HepG2 (cell line): Measurements from ENCODE around the gene RTBDN. TPM values are rescaled to one million over a fixed set of nuclear protein-coding genes. Genes with fewer than 3 reads are reported as not detected.

Source experiments
- ATAC-seq: fragments of 200-7000 bp; cut with Tn5 transposase; 3 replicates; pipeline ENCODE4 v1.9.1; 2020; ENCODE audit warnings: mild to moderate bottlenecking, moderate library complexity
- BruUV-seq: library from RNA; stranded (reverse); fragments of 400-500 nt; replicated peaks from 2 replicates; lab custom pipeline; 2021; lab: Mats Ljungman, UMichigan
- CTCF ChIA-PET: fragments of 300-600 bp; formaldehyde crosslinking; extraction: SDS; loops from one replicate; lab custom pipeline; 2021; ENCODE audit warnings: low total read pairs, inconsistent platforms, low intra/inter-chr PET ratio; lab: Yijun Ruan, JAX
- POLR2A ChIA-PET: fragments of 350-600 bp; sonication (Branson Sonifier 250); formaldehyde crosslinking; loops from one replicate; lab custom pipeline; 2020; ENCODE audit warnings: antibody characterized with exemption, inconsistent platforms; lab: Yijun Ruan, JAX
- DNase-seq: peaks from one replicate; pipeline ENCODE4 v3.0.0-alpha.2; 2015; ENCODE audit warnings: low spot score
- FAIRE-seq: peaks from 3 replicates; lab custom pipeline; 2011; peaks lifted over from hg19 to GRCh38; lab: Jason Lieb, UNC
- H2AFZ ChIP-seq: one replicate; pipeline ENCODE4 v1.6.1; 2011; ENCODE audit warnings: low read length, inconsistent platforms
- H3K27ac ChIP-seq: fragments of 300-600 bp; 3 replicates; pipeline ENCODE4 v1.8.0; 2011; ENCODE audit warnings: mixed run types, mild to moderate bottlenecking, mixed read lengths, low read length, inconsistent platforms; ENCODE audit not compliant: insufficient read depth; ENCODE audit errors: extremely low read length
- H3K27me3 ChIP-seq, 2 experiments: fragments of 200-600 bp in 1 of 2; 2 replicates in 1 of 2; 3 replicates in 1 of 2; pipeline versions ENCODE4 v1.6.0 to v1.8.0; 2011; ENCODE audit warnings: low read length in 2 of 2, mild to moderate bottlenecking in 2 of 2, moderate library complexity in 2 of 2, inconsistent platforms in 1 of 2; ENCODE audit not compliant: insufficient read depth in 2 of 2, control insufficient read depth in 1 of 2
- H3K36me3 ChIP-seq, 2 experiments: fragments of 200-600 bp in 1 of 2; replicated peaks in 1 of 2; 2 replicates in 1 of 2; 3 replicates in 1 of 2; pipeline versions ENCODE4 v1.5.1 to v1.8.0; 2011; ENCODE audit warnings: low read length in 2 of 2, inconsistent platforms in 1 of 2; ENCODE audit not compliant: insufficient read depth in 2 of 2, control insufficient read depth in 1 of 2
- H3K4me1 ChIP-seq: 2 replicates; pipeline ENCODE4 v1.5.1; 2012; ENCODE audit warnings: low read length, inconsistent platforms; ENCODE audit not compliant: insufficient read depth
- H3K4me2 ChIP-seq: 2 replicates; pipeline ENCODE4 v1.6.0; 2011; ENCODE audit warnings: low read depth, low read length, inconsistent platforms
- H3K4me3 ChIP-seq, 3 experiments: fragments of 200-600 bp in 1 of 3; sonication (generic), shearing (Covaris generic) in 1 of 3; replicated peaks in 1 of 3; 2 replicates each; pipeline ENCODE4 v1.5.1; 2011 to 2016; ENCODE audit warnings: low read length in 3 of 3, inconsistent platforms in 2 of 3, low read depth in 2 of 3, mild to moderate bottlenecking in 2 of 3, control low read depth in 1 of 3, mixed read lengths in 1 of 3; ENCODE audit not compliant: insufficient read depth in 1 of 3
- H3K79me2 ChIP-seq: one replicate; pipeline ENCODE4 v1.6.1; 2011; ENCODE audit warnings: low read length, inconsistent platforms; ENCODE audit not compliant: insufficient read depth
- H3K9ac ChIP-seq: 2 replicates; pipeline ENCODE4 v1.6.0; 2011; ENCODE audit warnings: mild to moderate bottlenecking, low read depth, low read length, inconsistent platforms; ENCODE audit not compliant: insufficient read depth
- H3K9me3 ChIP-seq: 2 replicates; pipeline ENCODE4 v1.5.1; 2012; ENCODE audit warnings: mild to moderate bottlenecking, low read length
- H4K20me1 ChIP-seq: 2 replicates; pipeline ENCODE4 v1.6.0; 2011; ENCODE audit warnings: inconsistent platforms, mild to moderate bottlenecking, low read length, moderate library complexity; ENCODE audit not compliant: insufficient read depth
- HOXA7 ChIP-seq: sonication (generic); formaldehyde crosslinking; IDR thresholded peaks from 2 replicates; pipeline ENCODE4 v1.8.1; 2022; ENCODE audit warnings: mild to moderate bottlenecking, missing genetic modification reagents, moderate library complexity
- ZFP37 ChIP-seq: sonication (generic); formaldehyde crosslinking; IDR thresholded peaks from 2 replicates; pipeline ENCODE4 v1.4.0; 2020; ENCODE audit warnings: missing genetic modification reagents, borderline replicate concordance
- ZMYM3 ChIP-seq: sonication (generic); formaldehyde crosslinking; IDR thresholded peaks from 2 replicates; pipeline ENCODE4 v1.5.1; 2020; ENCODE audit warnings: mild to moderate bottlenecking, missing genetic modification reagents
- WGBS: methylation state at CpG from one replicate; pipeline ENCODE4 v1.1.6; 2017; ENCODE audit warnings: low lambda C conversion rate; 5-methylcytosine and 5-hydroxymethylcytosine counted together
- in situ Hi-C: cut with HindIII; loops from 2 replicates; pipeline ENCODE4 v1.10.0; 2017; ENCODE audit warnings: low pct_unique_long_range_greater_than_20kb; ENCODE audit not compliant: extremely low pct_ligation_motif_present
- intact Hi-C: fragments of 100-400 bp; cut with micrococcal nuclease; formaldehyde crosslinking; loops from one replicate; pipeline ENCODE4 v1.10.0; 2022; ENCODE audit not compliant: unreplicated experiment
- polyA plus RNA-seq, 8 experiments: library from polyadenylated mRNA; depleted of rRNA in 3 of 8; stranded (reverse) in 7 of 8; unstranded in 1 of 8; fragments of >200 nt; fragmentation: Illumina TruSeq in 4 of 8; extraction: Trizol in 4 of 8; gene quantifications; 2 replicates each; pipeline versions ENCODE4 v1.2.1 to v1.2.3, GENCODE V29; 2011 to 2016; ENCODE audit warnings: low read depth in 4 of 8, missing spikeins in 1 of 8, mixed read lengths in 1 of 8; ENCODE audit not compliant: insufficient read depth in 1 of 8
- total RNA-seq, 5 experiments: library from RNA; depleted of rRNA; stranded (reverse); fragments of >200 nt; fragmentation: Illumina TruSeq; extraction: Trizol; gene quantifications; 2 replicates each; pipeline ENCODE4 v1.2.3, GENCODE V29; 2016; ENCODE audit warnings: low read depth in 1 of 5
- TF ChIP-seq, protein P1 (sequence below): sonication (generic); formaldehyde crosslinking; IDR thresholded peaks from 2 replicates; pipeline ENCODE4 v1.4.0; 2020; ENCODE audit warnings: low read depth, mild to moderate bottlenecking, missing genetic modification reagents
- TF ChIP-seq, protein P2 (sequence below): sonication (generic); formaldehyde crosslinking; IDR thresholded peaks from 2 replicates; pipeline ENCODE4 v1.5.1; 2020; ENCODE audit warnings: missing genetic modification reagents, mild to moderate bottlenecking, borderline replicate concordance

RTBDN gene
- total and polyA plus RNA-seq, 2 of the 13 experiments (the other 11 are each of a cell fraction or from before 2014, with no cell fraction given), result 0.27 to 0.48 TPM

DNA sequence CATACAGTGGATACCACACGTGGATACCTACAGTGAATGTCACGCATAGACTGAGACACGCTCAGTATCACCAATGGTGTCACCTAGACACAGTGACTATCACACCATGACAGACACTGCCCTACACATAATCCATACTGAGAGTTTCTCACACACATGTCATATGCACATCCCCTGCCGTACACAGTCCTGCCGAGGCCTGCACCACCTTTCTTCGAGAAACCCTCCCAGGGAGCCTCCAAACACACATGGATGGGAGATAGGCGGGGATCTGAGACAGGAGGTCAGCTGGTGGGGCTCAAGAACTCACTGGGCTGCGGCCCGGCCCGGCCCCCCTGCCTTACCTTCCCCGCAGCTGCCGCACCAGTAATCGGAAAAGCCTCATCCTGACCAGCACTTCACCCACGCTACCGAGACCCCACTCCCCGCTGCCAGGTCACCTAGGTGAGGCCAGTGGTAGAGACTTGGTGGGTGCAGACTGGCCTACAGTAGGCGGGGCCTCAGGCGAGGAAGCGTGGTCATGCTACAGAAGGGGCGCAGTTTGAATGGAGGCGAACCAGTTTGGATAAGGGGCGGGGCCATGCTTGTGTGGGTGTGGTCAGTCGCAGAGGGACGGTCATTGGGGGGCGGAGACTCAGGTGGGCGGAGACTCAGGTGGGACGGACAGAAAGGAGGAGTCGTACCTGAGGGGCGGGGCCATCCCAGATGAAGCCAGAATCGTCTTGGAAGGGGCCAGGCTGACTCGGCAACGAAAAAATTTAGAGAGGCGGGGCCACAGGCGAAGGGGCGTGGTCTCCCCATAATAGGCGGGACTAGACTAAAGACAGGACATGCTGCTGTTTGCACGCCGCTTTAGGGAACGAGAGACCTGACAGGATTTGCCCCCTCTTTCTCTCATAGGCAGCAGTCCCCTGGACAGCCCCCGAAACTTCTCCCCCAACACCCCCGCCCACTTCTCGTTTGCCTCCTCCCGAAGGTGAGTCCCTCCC is 6.0 kb upstream of the RTBDN start:
- TF ChIP-seq, protein P1, sequence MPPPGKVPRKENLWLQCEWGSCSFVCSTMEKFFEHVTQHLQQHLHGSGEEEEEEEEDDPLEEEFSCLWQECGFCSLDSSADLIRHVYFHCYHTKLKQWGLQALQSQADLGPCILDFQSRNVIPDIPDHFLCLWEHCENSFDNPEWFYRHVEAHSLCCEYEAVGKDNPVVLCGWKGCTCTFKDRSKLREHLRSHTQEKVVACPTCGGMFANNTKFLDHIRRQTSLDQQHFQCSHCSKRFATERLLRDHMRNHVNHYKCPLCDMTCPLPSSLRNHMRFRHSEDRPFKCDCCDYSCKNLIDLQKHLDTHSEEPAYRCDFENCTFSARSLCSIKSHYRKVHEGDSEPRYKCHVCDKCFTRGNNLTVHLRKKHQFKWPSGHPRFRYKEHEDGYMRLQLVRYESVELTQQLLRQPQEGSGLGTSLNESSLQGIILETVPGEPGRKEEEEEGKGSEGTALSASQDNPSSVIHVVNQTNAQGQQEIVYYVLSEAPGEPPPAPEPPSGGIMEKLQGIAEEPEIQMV (CRISPR knock-in tag), result no peak
- TF ChIP-seq ZMYM3 (CRISPR knock-in tag) (0 out of 2 replicates have a peak, but pooled peaks have one; percentile 11), ZFP37 (no peak), HOXA7 (no peak)
- TF ChIP-seq, protein P2, sequence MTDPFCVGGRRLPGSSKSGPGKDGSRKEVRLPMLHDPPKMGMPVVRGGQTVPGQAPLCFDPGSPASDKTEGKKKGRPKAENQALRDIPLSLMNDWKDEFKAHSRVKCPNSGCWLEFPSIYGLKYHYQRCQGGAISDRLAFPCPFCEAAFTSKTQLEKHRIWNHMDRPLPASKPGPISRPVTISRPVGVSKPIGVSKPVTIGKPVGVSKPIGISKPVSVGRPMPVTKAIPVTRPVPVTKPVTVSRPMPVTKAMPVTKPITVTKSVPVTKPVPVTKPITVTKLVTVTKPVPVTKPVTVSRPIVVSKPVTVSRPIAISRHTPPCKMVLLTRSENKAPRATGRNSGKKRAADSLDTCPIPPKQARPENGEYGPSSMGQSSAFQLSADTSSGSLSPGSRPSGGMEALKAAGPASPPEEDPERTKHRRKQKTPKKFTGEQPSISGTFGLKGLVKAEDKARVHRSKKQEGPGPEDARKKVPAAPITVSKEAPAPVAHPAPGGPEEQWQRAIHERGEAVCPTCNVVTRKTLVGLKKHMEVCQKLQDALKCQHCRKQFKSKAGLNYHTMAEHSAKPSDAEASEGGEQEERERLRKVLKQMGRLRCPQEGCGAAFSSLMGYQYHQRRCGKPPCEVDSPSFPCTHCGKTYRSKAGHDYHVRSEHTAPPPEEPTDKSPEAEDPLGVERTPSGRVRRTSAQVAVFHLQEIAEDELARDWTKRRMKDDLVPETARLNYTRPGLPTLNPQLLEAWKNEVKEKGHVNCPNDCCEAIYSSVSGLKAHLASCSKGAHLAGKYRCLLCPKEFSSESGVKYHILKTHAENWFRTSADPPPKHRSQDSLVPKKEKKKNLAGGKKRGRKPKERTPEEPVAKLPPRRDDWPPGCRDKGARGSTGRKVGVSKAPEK, result no peak
- TF ChIP-seq, all 625 proteins: peak for 1
- H2AFZ ChIP-seq, result no peak overlapping the region
- no peaks in the 10 kb centered on the region for H3K36me3 ChIP-seq
- ATAC-seq, result no peak
- intact Hi-C loops (no loop called here), in situ Hi-C loops (no loop called here)
- CTCF ChIA-PET, result no interaction called here
- no peaks in the 10 kb centered on the region for H3K9me3 ChIP-seq
- peaks cover 28% of the 10 kb centered on the region for H3K4me1 ChIP-seq
- BruUV-seq, result no TSS peak
- peak overlapping the region in 1 of 3 experiments; percentile 26; a peak in 1 of 6 replicates for H3K4me3 ChIP-seq
- H3K79me2 ChIP-seq, result no peaks in the 10 kb centered on the region
- 0 out of 2 replicates have a peak overlapping the region, but pooled peaks have one; percentile 10 for H3K4me2 ChIP-seq
- no peak for DNase-seq
- POLR2A ChIA-PET, result no interaction called here
- no peak overlapping the region for H3K27ac ChIP-seq
- H3K27me3 ChIP-seq, result no peaks in the 10 kb centered on the region; a peak in 1 of 5 replicates
- no peak overlapping the region for H3K9ac ChIP-seq
- 59% methylated on average over 43 of the region's 43 CpGs for WGBS
- H4K20me1 ChIP-seq, result no peaks in the 10 kb centered on the region
- FAIRE-seq, result no peak
